NCI-H446 treated with DMSO at 0.1 percent for 48 hours (cell line): ENCODE data around the gene GGACT.
A peak's percentile ranks its signal among the peaks of the same experiment; 100 is the strongest.
"Not testable (repeated sequence)": the region's sequence is repeated elsewhere in the genome, so short reads cannot be mapped to it uniquely, and the experiment has no call there.

Source experiments
- DNase-seq: peaks from one replicate; lab custom pipeline; 2025; lab: John Stamatoyannopoulos, UW

Gene GGACT

DNA sequence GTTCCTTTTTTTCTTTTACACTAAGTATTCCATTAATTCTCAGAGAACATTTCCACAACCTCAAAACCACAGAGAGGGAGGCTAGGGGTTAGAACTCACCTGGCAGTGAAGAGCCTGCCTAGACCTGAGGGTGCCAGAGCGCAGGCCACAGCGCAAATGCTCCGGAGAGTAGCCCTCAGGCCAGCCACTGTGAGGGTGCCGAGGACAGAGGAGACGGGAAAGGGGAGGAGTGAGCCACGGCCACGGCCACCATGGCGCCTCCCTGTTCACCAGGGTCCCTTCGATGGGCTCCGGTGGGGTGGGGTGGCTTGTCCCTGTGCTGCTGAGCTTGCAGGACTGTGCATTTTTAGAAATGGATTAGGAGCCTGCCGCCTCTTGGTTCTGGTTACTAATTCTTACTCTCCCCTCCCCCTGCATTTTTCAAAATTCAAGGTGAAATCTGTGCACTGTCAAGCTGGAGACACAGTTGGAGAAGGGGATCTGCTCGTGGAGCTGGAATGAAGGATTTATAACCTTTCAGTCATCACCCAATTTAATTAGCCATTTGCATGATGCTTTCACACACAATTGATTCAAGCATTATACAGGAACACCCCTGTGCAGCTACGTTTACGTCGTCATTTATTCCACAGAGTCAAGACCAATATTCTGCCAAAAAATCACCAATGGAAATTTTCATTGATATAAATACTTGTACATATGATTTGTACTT lies 58.8 kb downstream of the GGACT start:
- peak; percentile 12 for DNase-seq

- no peak for DNase-seq
Observed at GRCh38 chr13:100528820-100529219, 59.8 kb downstream of the GGACT start.

- no peak for DNase-seq
Observed at GRCh38 chr13:100528353-100528752, 60.2 kb downstream of the GGACT start.

GRCh38 chr13:100527644-100528043 lies 60.9 kb downstream of the GGACT start:
- DNase-seq, result no peak

- peak; percentile 59 for DNase-seq
Observed at GRCh38 chr13:100526318-100527000, 62.1 kb downstream of the GGACT start.

DNA sequence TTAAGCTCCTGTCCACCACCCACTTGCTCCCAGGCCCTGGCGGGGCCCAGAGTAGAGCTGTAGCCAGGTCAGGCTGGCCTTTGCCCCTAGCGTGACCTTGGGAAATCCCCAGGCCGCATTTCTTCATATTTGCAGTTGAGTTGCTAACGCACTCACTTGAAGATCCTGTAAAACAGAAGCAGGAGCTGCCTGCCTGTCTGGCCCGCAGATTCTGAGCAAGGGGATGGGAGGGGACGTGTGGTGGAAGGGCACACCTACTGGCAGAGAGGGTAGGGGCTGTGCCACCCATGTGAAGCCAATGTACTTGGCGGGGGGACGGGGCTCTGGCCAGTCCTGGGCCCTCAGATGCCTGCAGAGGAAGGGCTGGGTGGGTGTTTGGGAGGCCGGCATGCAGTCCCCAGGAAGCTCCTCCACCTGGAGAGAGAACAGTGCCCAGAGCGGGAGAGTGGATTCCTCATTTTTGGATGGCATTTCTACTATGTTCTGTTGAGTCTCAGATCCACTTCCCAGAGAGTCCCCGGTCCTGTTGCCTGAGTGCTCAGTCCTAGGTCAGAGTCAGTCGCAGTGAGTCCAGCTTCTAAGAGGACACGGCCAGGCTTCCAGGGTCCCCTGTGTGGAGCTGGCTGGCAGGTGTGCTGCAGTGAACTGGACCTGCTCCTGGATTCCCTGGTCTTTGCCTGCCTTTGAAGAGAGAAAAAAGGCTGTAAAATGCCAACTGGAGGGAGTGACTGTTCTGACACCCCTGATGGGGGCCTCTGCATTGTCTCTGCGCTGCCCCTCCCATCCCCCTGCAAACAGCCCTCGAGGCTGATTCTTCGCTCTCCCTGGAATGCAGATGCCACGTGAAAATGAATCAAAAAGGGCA lies 62.9 kb downstream of the GGACT start:
- DNase-seq, result no peak

GRCh38 chr13:100524688-100525087 lies 63.9 kb downstream of the GGACT start:
- not testable (repeated sequence) for DNase-seq

GRCh38 chr13:100523981-100524386 lies 64.6 kb downstream of the GGACT start:
- DNase-seq, result no peak

DNA sequence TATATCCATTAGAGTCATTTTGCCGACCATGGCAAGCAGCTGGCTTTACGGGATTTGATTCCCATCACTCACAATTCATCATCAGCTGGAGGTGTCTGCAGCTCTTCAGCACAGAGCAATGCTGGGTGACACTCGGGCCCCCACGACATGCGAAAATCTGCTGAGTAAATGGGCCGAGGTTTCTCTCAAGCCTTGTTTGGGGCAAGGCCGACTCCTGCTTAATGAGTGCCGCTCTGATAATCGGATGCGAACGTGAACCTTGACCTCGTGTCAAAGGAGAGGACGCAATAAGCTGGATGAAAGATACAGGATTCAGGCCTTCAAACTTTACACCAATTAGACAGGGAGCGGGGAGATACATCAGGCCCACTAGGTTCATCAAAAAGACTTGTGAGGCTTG lies 65.2 kb downstream of the GGACT start:
- no peak for DNase-seq

- DNase-seq, result peak; percentile 58
Observed at GRCh38 chr13:100522618-100523309, 65.8 kb downstream of the GGACT start.

DNA sequence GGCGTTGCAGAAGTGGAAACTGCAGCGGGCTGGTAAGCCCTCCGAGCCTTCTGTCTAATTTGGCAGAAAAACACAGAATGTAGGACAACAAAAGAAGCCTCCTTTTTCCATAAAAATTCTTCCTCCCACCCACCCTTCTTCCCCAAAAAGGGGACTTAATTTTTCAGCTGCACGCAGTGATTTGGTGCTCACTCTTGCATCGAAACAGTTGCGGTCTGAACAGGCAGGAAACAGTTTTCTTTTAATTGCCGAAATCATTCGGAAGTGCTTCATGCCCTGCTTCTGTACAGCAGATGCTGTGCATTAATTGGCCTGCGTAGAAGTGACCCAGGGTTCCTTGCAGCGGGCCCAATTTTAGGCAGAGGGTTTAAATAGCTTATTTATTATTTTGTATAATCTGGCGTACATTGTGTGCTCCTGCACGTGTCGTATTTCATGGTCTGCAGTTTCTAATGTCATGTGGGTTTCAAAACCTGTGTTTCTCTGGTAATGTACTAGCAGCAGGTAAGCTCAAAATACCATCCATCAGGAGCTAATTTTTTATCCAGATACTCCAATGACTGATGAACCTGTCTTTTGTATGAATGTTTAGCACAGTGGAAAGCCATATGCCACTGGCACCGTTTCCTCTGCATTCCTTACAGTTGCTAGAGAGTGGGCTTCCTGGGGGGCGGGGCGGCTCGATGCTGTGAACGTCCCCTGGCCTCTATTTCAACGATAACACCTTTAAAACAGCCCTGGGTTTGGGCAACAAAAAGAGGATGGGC lies 66.6 kb downstream of the GGACT start:
- peak; percentile 81 for DNase-seq

GRCh38 chr13:100520936-100521850 lies 67.4 kb downstream of the GGACT start:
- DNase-seq, result no peak

DNA sequence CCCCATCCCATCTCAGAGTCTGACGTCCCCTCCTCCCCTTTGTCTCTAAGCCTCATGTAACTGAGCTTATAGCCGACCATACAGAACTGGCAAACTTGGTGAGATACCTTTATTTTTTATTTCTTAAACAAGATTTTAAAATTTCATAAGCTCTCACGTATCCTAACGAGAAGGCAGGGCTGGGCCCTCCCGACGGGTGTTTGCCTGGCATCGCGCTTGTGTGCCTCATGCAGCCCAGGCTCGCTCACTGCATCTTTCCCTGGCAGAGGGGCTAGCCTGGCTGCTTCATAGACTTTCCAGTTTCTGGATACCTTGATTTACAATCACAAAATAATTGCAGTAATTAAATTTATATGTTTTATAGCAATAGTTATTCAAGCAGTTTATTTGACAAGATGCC lies 69.0 kb downstream of the GGACT start:
- DNase-seq, result no peak

GRCh38 chr13:100518394-100519062 lies 70.1 kb downstream of the GGACT start:
- no peak for DNase-seq

DNA sequence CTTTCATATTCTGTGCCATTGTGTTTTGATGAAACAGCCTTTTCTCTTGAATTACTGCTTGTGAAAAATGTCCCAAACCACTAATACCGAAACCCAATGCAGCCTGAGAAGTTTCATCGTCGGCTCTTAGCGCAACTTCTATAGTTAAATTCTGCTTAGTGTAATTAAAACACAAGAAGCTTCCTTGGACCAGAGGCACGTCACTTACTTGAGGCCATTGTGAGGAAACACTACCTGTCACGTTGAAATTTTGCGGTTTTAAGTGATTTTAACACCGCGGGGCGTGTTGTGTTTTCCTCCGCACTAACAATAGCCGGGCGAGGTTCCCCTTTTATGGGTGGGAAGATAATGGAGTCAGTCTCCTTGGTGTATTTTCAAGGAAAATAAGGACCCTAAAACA lies 70.9 kb downstream of the GGACT start:
- no peak for DNase-seq

- no peak for DNase-seq
Observed at GRCh38 chr13:100517135-100517534, 71.5 kb downstream of the GGACT start.

GRCh38 chr13:100515410-100515800 lies 73.2 kb downstream of the GGACT start:
- DNase-seq, result no peak

GRCh38 chr13:100514788-100515409 lies 73.7 kb downstream of the GGACT start:
- peak; percentile 44 for DNase-seq

DNA sequence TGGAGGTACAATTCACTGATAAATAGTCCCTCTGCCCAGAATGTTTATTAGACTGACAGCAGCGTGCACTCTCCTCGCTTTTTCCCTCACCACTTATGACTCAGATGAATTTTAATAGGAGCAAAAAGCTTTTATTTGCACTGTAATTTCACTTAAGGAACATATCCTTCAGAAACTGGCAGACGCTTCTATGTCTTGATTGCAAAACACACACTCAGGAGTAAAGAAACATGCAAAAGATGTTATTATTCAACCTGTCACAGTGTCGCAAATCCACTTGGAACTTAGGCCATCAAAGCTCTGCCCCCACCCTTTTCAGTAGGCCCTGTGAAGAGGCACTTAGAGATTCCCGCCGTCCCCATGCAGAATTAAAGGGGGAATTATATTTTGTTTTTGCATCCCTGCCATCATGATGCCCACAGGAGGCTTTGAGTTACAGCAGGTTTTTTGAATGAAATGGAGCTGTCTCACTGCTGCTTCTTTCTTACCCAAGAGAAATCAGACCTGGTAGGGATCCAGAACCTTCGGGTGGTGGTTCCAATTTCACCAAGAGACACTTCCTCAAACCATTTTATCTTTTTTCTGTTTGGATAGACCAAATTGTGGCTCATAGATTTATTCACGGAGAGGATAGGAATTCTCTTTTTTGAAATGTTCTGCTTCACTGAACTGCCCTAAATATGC lies 74.5 kb downstream of the GGACT start:
- no peak for DNase-seq
